HCT116 (cell line): ENCODE results near the gene CNGA1. TPM values are rescaled to one million over a fixed set of nuclear protein-coding genes. Genes with fewer than 3 reads are reported as not detected.
"Not testable (repeated sequence)": the region's sequence is repeated elsewhere in the genome, so short reads cannot be mapped to it uniquely, and the experiment has no call there.

ENCODE experiments used
- ATAC-seq: fragments of 200-7000 bp; cut with Tn5 transposase; 2 replicates; pipeline ENCODE4 v1.9.1; 2020; ENCODE audit warnings: mild to moderate bottlenecking, moderate library complexity
- BruUV-seq: library from RNA; stranded (reverse); fragments of 400-500 nt; replicated peaks from 2 replicates; lab custom pipeline; 2021; lab: Mats Ljungman, UMichigan
- CTCF ChIA-PET: fragments of 300-600 bp; sonication (Branson Sonifier 250); formaldehyde crosslinking; loops from one replicate; lab custom pipeline; 2021; ENCODE audit warnings: antibody characterized with exemption; lab: Charles Lee
- POLR2A ChIA-PET: fragments of 300-600, 350-600 bp; sonication (Branson Sonifier 250); formaldehyde crosslinking; loops from one replicate; lab custom pipeline; 2021; ENCODE audit warnings: antibody characterized with exemption; lab: Charles Lee
- RAD21 ChIA-PET, 2 experiments: fragments of 300-600 bp; sonication (Branson Sonifier 250); formaldehyde crosslinking; loops; one replicate each; lab custom pipeline; 2023; ENCODE audit warnings: low total read pairs in 2 of 2; ENCODE audit not compliant: uncharacterized antibody in 2 of 2, unreplicated experiment in 2 of 2, low non-redundant PET in 1 of 2; lab: Charles Lee
- DNase-seq: peaks from one replicate; pipeline ENCODE4 v3.0.0-alpha.2; 2010; ENCODE audit warnings: low read depth, low spot score
- H2AFZ ChIP-seq: fragments of 200-600 bp; shearing (Covaris generic), sonication (generic); 2 replicates; pipeline ENCODE4 v1.6.1; 2017; ENCODE audit warnings: low read depth, mixed run types, mixed read lengths, antibody characterized with exemption, low read length; ENCODE audit not compliant: poor library complexity, severe bottlenecking
- H3K27ac ChIP-seq: 2 replicates; pipeline ENCODE4 v1.5.1; 2012; ENCODE audit warnings: low read depth, low read length
- H3K27me3 ChIP-seq: fragments of 200-600 bp; sonication (generic); 2 replicates; pipeline ENCODE4 v1.6.1; 2016; ENCODE audit warnings: mixed run types, low read length, mixed read lengths; ENCODE audit not compliant: insufficient read depth
- H3K36me3 ChIP-seq, 2 experiments: fragments of 200-500 bp in 1 of 2; fragments of 200-600 bp in 1 of 2; sonication (Bioruptor generic) in 1 of 2; sonication (generic) in 1 of 2; 2 replicates each; pipeline versions ENCODE4 v1.5.1 to v1.6.1; 2014 to 2016; ENCODE audit warnings: low read length in 2 of 2, inconsistent platforms in 1 of 2, mixed read lengths in 1 of 2, mixed run types in 1 of 2; ENCODE audit not compliant: insufficient read depth in 2 of 2, control insufficient read depth in 1 of 2
- H3K4me1 ChIP-seq, 2 experiments: fragments of 200-600 bp in 1 of 2; sonication (generic) in 1 of 2; 2 replicates each; pipeline versions ENCODE4 v1.5.1 to v1.6.1; 2012 to 2017; ENCODE audit warnings: low read length in 2 of 2, inconsistent platforms in 1 of 2, mild to moderate bottlenecking in 1 of 2, mixed read lengths in 1 of 2, mixed run types in 1 of 2, moderate library complexity in 1 of 2; ENCODE audit not compliant: insufficient read depth in 2 of 2, control insufficient read depth in 1 of 2
- H3K4me2 ChIP-seq: fragments of 200-600 bp; sonication (generic); 2 replicates; pipeline ENCODE4 v1.6.1; 2017; ENCODE audit warnings: mixed run types, low read length, mixed read lengths
- H3K4me3 ChIP-seq, 2 experiments: fragments of 200-600 bp in 1 of 2; sonication (generic) in 1 of 2; replicated peaks in 1 of 2; 2 replicates each; pipeline ENCODE4 v1.5.1; 2011 to 2016; ENCODE audit warnings: low read length in 2 of 2, control low read depth in 1 of 2, low read depth in 1 of 2, mild to moderate bottlenecking in 1 of 2, mixed read lengths in 1 of 2, mixed run types in 1 of 2
- H3K79me2 ChIP-seq: fragments of 200-600 bp; sonication (generic); 2 replicates; pipeline ENCODE4 v1.6.1; 2017; ENCODE audit warnings: mild to moderate bottlenecking, mixed run types, low read length, moderate library complexity, mixed read lengths; ENCODE audit not compliant: insufficient read depth
- H3K9ac ChIP-seq: fragments of 200-600 bp; sonication (generic); 2 replicates; pipeline ENCODE4 v1.6.1; 2016; ENCODE audit warnings: low read length, mixed read lengths
- H3K9me2 ChIP-seq: fragments of 200-600 bp; sonication (generic), shearing (Covaris generic); 2 replicates; pipeline ENCODE4 v1.6.1; 2017; ENCODE audit warnings: mixed run types, mild to moderate bottlenecking, moderate library complexity; ENCODE audit not compliant: insufficient read depth
- H3K9me3 ChIP-seq, 2 experiments: fragments of 200-500 bp in 1 of 2; fragments of 200-600 bp in 1 of 2; sonication (Bioruptor generic) in 1 of 2; sonication (generic) in 1 of 2; 2 replicates each; pipeline ENCODE4 v1.6.1; 2014 to 2017; ENCODE audit warnings: low read length in 2 of 2, mixed read lengths in 2 of 2, inconsistent platforms in 1 of 2, low read depth in 1 of 2, mild to moderate bottlenecking in 1 of 2, mixed run types in 1 of 2, moderate library complexity in 1 of 2; ENCODE audit not compliant: control insufficient read depth in 1 of 2, insufficient read depth in 1 of 2
- H4K20me1 ChIP-seq: fragments of 200-600 bp; sonication (generic), shearing (Covaris generic); 2 replicates; pipeline ENCODE4 v1.6.1; 2017; ENCODE audit warnings: mixed run types, mild to moderate bottlenecking, moderate library complexity; ENCODE audit not compliant: insufficient read depth
- EGR1 ChIP-seq: IDR thresholded peaks from 2 replicates; pipeline ENCODE4 v1.6.1; 2012; ENCODE audit warnings: low read depth
- EZH2phosphoT487 ChIP-seq: fragments of 200-600 bp; IDR thresholded peaks from 2 replicates; pipeline ENCODE4 v1.6.1; 2018; ENCODE audit warnings: antibody characterized with exemption, borderline replicate concordance
- JUND ChIP-seq: IDR thresholded peaks from 2 replicates; pipeline ENCODE4 v1.6.1; 2012
- POLR2A ChIP-seq: IDR thresholded peaks from 2 replicates; pipeline ENCODE4 v1.7.0; 2011; ENCODE audit warnings: borderline replicate concordance; ENCODE audit not compliant: insufficient read depth, insufficient read length; ENCODE audit errors: extremely low read depth
- POLR2AphosphoS5 ChIP-seq: IDR thresholded peaks from 2 replicates; pipeline ENCODE4 v1.6.1; 2011; ENCODE audit warnings: mild to moderate bottlenecking, low read depth, low read length, moderate library complexity
- RAD21 ChIP-seq: IDR thresholded peaks from 2 replicates; pipeline ENCODE4 v1.6.1; 2012; ENCODE audit warnings: low read depth, mild to moderate bottlenecking
- TCF7L2 ChIP-seq: IDR thresholded peaks from 2 replicates; pipeline ENCODE4 v1.7.0; 2011; ENCODE audit warnings: borderline replicate concordance, inconsistent platforms; ENCODE audit not compliant: insufficient read depth, insufficient read length; ENCODE audit errors: extremely low read depth
- YY1 ChIP-seq: IDR thresholded peaks from 2 replicates; pipeline ENCODE4 v1.6.1; 2011; ENCODE audit warnings: low read length, low read depth, moderate library complexity, mild to moderate bottlenecking; ENCODE audit not compliant: insufficient replicate concordance; ENCODE audit errors: extremely low read depth
- intact Hi-C: fragments of 100-400 bp; cut with micrococcal nuclease; formaldehyde crosslinking; loops from 2 replicates; pipeline ENCODE4 v1.10.0; 2022
- total RNA-seq: library from RNA; stranded (reverse); gene quantifications from one replicate; pipeline ENCODE4 v1.2.1, GENCODE V29; 2021; ENCODE audit not compliant: unreplicated experiment
- TF ChIP-seq, protein P1 (sequence below), 3 experiments: fragments of 200-600 bp in 1 of 3; sonication (generic) in 1 of 3; IDR thresholded peaks in 2 of 3; conservative IDR thresholded peaks in 1 of 3; 2 replicates each; pipeline ENCODE4 v1.5.1; 2012 to 2017; ENCODE audit warnings: low read depth in 2 of 3, low read length in 2 of 3, antibody characterized with exemption in 1 of 3, borderline replicate concordance in 1 of 3, control low read depth in 1 of 3, mild to moderate bottlenecking in 1 of 3, mixed read lengths in 1 of 3, mixed run types in 1 of 3, moderate library complexity in 1 of 3; ENCODE audit not compliant: insufficient read depth in 1 of 3
- TF ChIP-seq, protein P2 (sequence below): IDR thresholded peaks from 2 replicates; pipeline ENCODE4 v1.6.1; 2012
- TF ChIP-seq, protein P3 (sequence below): IDR thresholded peaks from 2 replicates; pipeline ENCODE4 v1.6.1; 2012; ENCODE audit warnings: low read depth
- TF ChIP-seq, protein P4 (sequence below): IDR thresholded peaks from 2 replicates; pipeline ENCODE4 v1.6.1; 2012

CNGA1 gene
- total RNA-seq, 1 experiment from 2014 or later = 2.1 TPM

DNA sequence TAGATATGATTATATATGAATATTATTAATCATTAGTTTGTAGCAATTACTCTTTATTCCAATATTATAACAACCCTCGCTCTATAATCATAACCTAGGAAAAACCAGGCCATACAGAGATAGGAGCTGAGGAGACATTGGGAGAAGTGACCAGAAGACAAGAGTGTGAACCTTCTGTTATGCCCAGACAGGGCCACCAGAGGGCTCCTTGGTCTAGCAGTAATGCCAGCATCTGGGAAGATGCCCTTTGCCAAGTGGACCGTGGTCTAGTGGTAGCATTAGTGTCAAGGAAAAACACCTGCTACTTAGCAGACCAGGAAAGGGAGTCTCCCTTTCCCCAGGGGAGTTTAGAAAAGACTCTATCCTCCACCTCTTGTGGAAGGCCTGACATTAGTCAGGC is 12.9 kb downstream of the CNGA1 start:
- H4K20me1 ChIP-seq, H3K9me3 ChIP-seq, BruUV-seq, H3K4me2 ChIP-seq, H3K4me1 ChIP-seq, H3K79me2 ChIP-seq, H3K27ac ChIP-seq, H3K4me3 ChIP-seq, H3K36me3 ChIP-seq, H3K27me3 ChIP-seq, DNase-seq, POLR2A ChIA-PET, ATAC-seq, H3K9ac ChIP-seq, H2AFZ ChIP-seq, H3K9me2 ChIP-seq: not testable (repeated sequence)
- RAD21 ChIA-PET = interaction anchor here in 1 of 2 experiments (0.7 kb wide), 1 partner anchor 72 kb away, joined by 3 read pairs; no protein-coding TSS in a partner anchor
- CTCF ChIA-PET = interaction anchor here (1.0 to 1.4 kb wide), 4 partner anchors 31 to 543 kb away, joined by 3 to 10 read pairs (median 4); no protein-coding TSS in a partner anchor
- TF ChIP-seq, protein P1, sequence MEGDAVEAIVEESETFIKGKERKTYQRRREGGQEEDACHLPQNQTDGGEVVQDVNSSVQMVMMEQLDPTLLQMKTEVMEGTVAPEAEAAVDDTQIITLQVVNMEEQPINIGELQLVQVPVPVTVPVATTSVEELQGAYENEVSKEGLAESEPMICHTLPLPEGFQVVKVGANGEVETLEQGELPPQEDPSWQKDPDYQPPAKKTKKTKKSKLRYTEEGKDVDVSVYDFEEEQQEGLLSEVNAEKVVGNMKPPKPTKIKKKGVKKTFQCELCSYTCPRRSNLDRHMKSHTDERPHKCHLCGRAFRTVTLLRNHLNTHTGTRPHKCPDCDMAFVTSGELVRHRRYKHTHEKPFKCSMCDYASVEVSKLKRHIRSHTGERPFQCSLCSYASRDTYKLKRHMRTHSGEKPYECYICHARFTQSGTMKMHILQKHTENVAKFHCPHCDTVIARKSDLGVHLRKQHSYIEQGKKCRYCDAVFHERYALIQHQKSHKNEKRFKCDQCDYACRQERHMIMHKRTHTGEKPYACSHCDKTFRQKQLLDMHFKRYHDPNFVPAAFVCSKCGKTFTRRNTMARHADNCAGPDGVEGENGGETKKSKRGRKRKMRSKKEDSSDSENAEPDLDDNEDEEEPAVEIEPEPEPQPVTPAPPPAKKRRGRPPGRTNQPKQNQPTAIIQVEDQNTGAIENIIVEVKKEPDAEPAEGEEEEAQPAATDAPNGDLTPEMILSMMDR (IDR thresholded peaks at IDR 0.05 in 2 of 3, conservative IDR thresholded peaks at IDR 0.05 in 1 of 3; ENCODE audit: borderline replicate concordance in 1 of 3, insufficient read depth in 1 of 3, low read depth in 2 of 3, low read length in 2 of 3) = peak; percentile 28 to 48 (median 36); a peak in 4 of 6 replicates
- peak; percentile 58 for TF ChIP-seq RAD21
- intact Hi-C loops = loop anchor here (1.0 kb wide), 1 partner anchor 84 kb away; no protein-coding TSS in a partner anchor

DNA sequence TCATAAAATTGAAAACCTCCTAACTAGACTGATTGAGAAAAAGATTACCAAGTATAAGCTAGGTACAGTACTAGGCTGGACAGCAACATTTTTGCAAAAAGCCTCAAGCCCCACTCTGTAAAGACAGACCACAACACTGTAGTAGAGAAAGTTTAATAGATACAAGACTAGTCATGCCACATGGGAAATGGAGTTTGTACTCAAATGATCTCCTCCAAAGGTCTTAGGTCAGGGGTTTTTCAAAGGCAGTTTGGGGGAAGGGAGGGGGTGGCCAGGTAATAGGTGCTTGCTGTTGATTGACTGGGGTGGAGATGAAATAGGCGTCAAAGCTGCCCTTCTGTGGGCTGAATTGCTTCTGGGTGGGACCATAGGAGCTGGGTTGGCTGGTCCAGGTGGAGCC is 14.2 kb downstream of the CNGA1 start:
- Histone ChIP-seq H2AFZ (no peak overlapping the region), H3K36me3 (0 out of 4 replicates have a peak, but pooled peaks cover 0 to 1% of the 10 kb centered on the region in 2 experiments), H3K79me2 (no peaks in the 10 kb centered on the region), H3K27me3 (no peaks in the 10 kb centered on the region), H3K9me2 (no peaks in the 10 kb centered on the region; the same call in 1 of the 2 replicates), H3K4me3 (no peak overlapping the region), H3K9ac (no peak overlapping the region), H3K4me1 (no peaks in the 10 kb centered on the region), H3K9me3 (peaks cover 0 to 3% of the 10 kb centered on the region in 2 experiments; a peak in 2 of 4 replicates), H3K4me2 (no peak overlapping the region), H3K27ac (no peak overlapping the region), H4K20me1 (no peaks in the 10 kb centered on the region)
- RAD21 ChIA-PET = no interaction called here
- CTCF ChIA-PET = interaction anchor here (0.7 to 1.1 kb wide), 2 partner anchors 85 to 464 kb away, joined by 3 read pairs; no protein-coding TSS in a partner anchor
- ATAC-seq (no peak), DNase-seq (no peak)
- BruUV-seq = no TSS peak
- intact Hi-C loops = no loop called here
- POLR2A ChIA-PET = interaction anchor here (0.6 kb wide), 1 partner anchor 9 kb away, joined by 3 read pairs; no protein-coding TSS in a partner anchor
- TF ChIP-seq EGR1 = no peak
- no peak for TF ChIP-seq POLR2AphosphoS5
- no peak for TF ChIP-seq JUND
- TF ChIP-seq, protein P2, sequence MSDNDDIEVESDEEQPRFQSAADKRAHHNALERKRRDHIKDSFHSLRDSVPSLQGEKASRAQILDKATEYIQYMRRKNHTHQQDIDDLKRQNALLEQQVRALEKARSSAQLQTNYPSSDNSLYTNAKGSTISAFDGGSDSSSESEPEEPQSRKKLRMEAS = no peak
- no peak for TF ChIP-seq TCF7L2
- TF ChIP-seq EZH2phosphoT487 = no peak
- TF ChIP-seq, protein P3, sequence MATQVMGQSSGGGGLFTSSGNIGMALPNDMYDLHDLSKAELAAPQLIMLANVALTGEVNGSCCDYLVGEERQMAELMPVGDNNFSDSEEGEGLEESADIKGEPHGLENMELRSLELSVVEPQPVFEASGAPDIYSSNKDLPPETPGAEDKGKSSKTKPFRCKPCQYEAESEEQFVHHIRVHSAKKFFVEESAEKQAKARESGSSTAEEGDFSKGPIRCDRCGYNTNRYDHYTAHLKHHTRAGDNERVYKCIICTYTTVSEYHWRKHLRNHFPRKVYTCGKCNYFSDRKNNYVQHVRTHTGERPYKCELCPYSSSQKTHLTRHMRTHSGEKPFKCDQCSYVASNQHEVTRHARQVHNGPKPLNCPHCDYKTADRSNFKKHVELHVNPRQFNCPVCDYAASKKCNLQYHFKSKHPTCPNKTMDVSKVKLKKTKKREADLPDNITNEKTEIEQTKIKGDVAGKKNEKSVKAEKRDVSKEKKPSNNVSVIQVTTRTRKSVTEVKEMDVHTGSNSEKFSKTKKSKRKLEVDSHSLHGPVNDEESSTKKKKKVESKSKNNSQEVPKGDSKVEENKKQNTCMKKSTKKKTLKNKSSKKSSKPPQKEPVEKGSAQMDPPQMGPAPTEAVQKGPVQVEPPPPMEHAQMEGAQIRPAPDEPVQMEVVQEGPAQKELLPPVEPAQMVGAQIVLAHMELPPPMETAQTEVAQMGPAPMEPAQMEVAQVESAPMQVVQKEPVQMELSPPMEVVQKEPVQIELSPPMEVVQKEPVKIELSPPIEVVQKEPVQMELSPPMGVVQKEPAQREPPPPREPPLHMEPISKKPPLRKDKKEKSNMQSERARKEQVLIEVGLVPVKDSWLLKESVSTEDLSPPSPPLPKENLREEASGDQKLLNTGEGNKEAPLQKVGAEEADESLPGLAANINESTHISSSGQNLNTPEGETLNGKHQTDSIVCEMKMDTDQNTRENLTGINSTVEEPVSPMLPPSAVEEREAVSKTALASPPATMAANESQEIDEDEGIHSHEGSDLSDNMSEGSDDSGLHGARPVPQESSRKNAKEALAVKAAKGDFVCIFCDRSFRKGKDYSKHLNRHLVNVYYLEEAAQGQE = no peak
- TF ChIP-seq YY1 = no peak
- TF ChIP-seq, protein P4, sequence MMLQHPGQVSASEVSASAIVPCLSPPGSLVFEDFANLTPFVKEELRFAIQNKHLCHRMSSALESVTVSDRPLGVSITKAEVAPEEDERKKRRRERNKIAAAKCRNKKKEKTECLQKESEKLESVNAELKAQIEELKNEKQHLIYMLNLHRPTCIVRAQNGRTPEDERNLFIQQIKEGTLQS = no peak
- TF ChIP-seq POLR2A = no peak
